ENCODE measurements around the gene COA8. TPM values are rescaled to one million over a fixed set of nuclear protein-coding genes. Genes with fewer than 3 reads are reported as not detected.

Gene COA8
- total and polyA plus RNA-seq, 2 of the 13 experiments (the other 11 are each of a cell fraction or from before 2014, with no cell fraction given) = 10.9 to 25.1 TPM

- TF ChIP-seq, protein P1, sequence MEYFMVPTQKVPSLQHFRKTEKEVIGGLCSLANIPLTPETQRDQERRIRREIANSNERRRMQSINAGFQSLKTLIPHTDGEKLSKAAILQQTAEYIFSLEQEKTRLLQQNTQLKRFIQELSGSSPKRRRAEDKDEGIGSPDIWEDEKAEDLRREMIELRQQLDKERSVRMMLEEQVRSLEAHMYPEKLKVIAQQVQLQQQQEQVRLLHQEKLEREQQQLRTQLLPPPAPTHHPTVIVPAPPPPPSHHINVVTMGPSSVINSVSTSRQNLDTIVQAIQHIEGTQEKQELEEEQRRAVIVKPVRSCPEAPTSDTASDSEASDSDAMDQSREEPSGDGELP (IDR thresholded peaks at IDR 0.05; ENCODE audit: borderline replicate concordance, low read depth) = 0 out of 2 replicates have a peak, but pooled peaks have one; percentile 7
- TF ChIP-seq ZNF354B (CRISPR knock-in tag; IDR thresholded peaks at IDR 0.05) = no peak
- peak; percentile 93 for TF ChIP-seq YEATS4 (CRISPR knock-in tag; IDR thresholded peaks at IDR 0.05; ENCODE audit: borderline replicate concordance)
- TF ChIP-seq, protein P2, sequence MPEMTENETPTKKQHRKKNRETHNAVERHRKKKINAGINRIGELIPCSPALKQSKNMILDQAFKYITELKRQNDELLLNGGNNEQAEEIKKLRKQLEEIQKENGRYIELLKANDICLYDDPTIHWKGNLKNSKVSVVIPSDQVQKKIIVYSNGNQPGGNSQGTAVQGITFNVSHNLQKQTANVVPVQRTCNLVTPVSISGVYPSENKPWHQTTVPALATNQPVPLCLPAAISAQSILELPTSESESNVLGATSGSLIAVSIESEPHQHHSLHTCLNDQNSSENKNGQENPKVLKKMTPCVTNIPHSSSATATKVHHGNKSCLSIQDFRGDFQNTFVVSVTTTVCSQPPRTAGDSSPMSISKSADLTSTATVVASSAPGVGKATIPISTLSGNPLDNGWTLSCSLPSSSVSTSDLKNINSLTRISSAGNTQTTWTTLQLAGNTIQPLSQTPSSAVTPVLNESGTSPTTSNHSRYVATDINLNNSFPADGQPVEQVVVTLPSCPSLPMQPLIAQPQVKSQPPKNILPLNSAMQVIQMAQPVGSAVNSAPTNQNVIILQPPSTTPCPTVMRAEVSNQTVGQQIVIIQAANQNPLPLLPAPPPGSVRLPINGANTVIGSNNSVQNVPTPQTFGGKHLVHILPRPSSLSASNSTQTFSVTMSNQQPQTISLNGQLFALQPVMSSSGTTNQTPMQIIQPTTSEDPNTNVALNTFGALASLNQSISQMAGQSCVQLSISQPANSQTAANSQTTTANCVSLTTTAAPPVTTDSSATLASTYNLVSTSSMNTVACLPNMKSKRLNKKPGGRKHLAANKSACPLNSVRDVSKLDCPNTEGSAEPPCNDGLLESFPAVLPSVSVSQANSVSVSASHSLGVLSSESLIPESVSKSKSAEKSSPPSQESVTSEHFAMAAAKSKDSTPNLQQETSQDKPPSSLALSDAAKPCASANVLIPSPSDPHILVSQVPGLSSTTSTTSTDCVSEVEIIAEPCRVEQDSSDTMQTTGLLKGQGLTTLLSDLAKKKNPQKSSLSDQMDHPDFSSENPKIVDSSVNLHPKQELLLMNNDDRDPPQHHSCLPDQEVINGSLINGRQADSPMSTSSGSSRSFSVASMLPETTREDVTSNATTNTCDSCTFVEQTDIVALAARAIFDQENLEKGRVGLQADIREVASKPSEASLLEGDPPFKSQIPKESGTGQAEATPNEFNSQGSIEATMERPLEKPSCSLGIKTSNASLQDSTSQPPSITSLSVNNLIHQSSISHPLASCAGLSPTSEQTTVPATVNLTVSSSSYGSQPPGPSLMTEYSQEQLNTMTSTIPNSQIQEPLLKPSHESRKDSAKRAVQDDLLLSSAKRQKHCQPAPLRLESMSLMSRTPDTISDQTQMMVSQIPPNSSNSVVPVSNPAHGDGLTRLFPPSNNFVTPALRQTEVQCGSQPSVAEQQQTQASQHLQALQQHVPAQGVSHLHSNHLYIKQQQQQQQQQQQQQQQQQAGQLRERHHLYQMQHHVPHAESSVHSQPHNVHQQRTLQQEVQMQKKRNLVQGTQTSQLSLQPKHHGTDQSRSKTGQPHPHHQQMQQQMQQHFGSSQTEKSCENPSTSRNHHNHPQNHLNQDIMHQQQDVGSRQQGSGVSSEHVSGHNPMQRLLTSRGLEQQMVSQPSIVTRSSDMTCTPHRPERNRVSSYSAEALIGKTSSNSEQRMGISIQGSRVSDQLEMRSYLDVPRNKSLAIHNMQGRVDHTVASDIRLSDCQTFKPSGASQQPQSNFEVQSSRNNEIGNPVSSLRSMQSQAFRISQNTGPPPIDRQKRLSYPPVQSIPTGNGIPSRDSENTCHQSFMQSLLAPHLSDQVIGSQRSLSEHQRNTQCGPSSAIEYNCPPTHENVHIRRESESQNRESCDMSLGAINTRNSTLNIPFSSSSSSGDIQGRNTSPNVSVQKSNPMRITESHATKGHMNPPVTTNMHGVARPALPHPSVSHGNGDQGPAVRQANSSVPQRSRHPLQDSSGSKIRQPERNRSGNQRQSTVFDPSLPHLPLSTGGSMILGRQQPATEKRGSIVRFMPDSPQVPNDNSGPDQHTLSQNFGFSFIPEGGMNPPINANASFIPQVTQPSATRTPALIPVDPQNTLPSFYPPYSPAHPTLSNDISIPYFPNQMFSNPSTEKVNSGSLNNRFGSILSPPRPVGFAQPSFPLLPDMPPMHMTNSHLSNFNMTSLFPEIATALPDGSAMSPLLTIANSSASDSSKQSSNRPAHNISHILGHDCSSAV (CRISPR knock-in tag; IDR thresholded peaks at IDR 0.05; ENCODE audit: borderline replicate concordance) = no peak
- TF ChIP-seq, protein P3, sequence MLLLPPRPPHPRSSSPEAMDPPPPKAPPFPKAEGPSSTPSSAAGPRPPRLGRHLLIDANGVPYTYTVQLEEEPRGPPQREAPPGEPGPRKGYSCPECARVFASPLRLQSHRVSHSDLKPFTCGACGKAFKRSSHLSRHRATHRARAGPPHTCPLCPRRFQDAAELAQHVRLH (CRISPR knock-in tag; IDR thresholded peaks at IDR 0.05; ENCODE audit: borderline replicate concordance, low read depth) = peak; percentile 51; the same call in 1 of the 2 replicates
- TF ChIP-seq, protein P4, sequence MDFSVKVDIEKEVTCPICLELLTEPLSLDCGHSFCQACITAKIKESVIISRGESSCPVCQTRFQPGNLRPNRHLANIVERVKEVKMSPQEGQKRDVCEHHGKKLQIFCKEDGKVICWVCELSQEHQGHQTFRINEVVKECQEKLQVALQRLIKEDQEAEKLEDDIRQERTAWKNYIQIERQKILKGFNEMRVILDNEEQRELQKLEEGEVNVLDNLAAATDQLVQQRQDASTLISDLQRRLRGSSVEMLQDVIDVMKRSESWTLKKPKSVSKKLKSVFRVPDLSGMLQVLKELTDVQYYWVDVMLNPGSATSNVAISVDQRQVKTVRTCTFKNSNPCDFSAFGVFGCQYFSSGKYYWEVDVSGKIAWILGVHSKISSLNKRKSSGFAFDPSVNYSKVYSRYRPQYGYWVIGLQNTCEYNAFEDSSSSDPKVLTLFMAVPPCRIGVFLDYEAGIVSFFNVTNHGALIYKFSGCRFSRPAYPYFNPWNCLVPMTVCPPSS (IDR thresholded peaks at IDR 0.05) = no peak
- no peak for TF ChIP-seq ZBTB44 (CRISPR knock-in tag; IDR thresholded peaks at IDR 0.05)
- no peak for TF ChIP-seq SIX1 (CRISPR knock-in tag; IDR thresholded peaks at IDR 0.05; ENCODE audit: borderline replicate concordance)
- peak; percentile 67 for TF ChIP-seq ASH2L (IDR thresholded peaks at IDR 0.05; ENCODE audit: insufficient read length, low read depth, low read length)
- TF ChIP-seq SETDB1 (CRISPR knock-in tag; IDR thresholded peaks at IDR 0.05; ENCODE audit: borderline replicate concordance) = no peak
- no peak for TF ChIP-seq NR2F6 (IDR thresholded peaks at IDR 0.05)
- TF ChIP-seq NR2F6 (CRISPR knock-in tag; IDR thresholded peaks at IDR 0.05) = 0 out of 2 replicates have a peak, but pooled peaks have one; percentile 8
Measured at GRCh38 chr14:103628684-103629502, 66.1 kb downstream of the COA8 start, which contains the start of gene KLC1 (continued).

Measured in HepG2 (cell line).